ENCODE results near the gene ANKIB1.

DNA sequence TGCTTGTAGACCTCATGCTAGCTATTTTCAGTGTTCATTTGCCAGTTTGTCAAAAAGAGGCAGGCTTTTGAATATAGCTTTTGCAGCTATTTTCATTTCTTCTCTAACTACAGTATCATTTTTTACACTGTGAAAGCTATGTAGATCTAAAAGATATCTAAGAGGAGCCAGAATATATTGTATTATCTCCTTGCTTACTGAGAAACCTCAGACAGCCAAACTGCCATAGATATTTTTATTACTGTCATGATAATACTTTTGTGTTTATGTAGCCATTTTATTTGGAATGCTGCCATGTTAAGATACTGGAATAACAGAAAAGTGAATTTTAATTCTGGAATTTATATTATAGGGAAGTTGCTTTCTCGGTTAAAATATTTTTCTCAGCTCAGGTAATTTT, 37.2 kb downstream of the ANKIB1 start:
- TF ChIP-seq NRF1 (IDR thresholded peaks at IDR 0.05; ENCODE audit: low read depth, low read length) (no peak), JUND (IDR thresholded peaks at IDR 0.05) (no peak), ELF1 (IDR thresholded peaks at IDR 0.05) (no peak), SMC3 (IDR thresholded peaks at IDR 0.05; ENCODE audit: low read depth, low read length) (no peak), EP300 (IDR thresholded peaks at IDR 0.05; ENCODE audit: borderline replicate concordance in 1 of 2, low read depth in 1 of 2, low read length in 1 of 2) (no peak)
- TF ChIP-seq, protein P1, sequence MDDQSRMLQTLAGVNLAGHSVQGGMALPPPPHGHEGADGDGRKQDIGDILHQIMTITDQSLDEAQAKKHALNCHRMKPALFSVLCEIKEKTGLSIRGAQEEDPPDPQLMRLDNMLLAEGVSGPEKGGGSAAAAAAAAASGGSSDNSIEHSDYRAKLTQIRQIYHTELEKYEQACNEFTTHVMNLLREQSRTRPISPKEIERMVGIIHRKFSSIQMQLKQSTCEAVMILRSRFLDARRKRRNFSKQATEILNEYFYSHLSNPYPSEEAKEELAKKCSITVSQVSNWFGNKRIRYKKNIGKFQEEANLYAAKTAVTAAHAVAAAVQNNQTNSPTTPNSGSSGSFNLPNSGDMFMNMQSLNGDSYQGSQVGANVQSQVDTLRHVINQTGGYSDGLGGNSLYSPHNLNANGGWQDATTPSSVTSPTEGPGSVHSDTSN (IDR thresholded peaks at IDR 0.05), result no peak
- TF ChIP-seq, protein P2, sequence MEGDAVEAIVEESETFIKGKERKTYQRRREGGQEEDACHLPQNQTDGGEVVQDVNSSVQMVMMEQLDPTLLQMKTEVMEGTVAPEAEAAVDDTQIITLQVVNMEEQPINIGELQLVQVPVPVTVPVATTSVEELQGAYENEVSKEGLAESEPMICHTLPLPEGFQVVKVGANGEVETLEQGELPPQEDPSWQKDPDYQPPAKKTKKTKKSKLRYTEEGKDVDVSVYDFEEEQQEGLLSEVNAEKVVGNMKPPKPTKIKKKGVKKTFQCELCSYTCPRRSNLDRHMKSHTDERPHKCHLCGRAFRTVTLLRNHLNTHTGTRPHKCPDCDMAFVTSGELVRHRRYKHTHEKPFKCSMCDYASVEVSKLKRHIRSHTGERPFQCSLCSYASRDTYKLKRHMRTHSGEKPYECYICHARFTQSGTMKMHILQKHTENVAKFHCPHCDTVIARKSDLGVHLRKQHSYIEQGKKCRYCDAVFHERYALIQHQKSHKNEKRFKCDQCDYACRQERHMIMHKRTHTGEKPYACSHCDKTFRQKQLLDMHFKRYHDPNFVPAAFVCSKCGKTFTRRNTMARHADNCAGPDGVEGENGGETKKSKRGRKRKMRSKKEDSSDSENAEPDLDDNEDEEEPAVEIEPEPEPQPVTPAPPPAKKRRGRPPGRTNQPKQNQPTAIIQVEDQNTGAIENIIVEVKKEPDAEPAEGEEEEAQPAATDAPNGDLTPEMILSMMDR (IDR thresholded peaks at IDR 0.05), result no peak
- TF ChIP-seq, protein P3, sequence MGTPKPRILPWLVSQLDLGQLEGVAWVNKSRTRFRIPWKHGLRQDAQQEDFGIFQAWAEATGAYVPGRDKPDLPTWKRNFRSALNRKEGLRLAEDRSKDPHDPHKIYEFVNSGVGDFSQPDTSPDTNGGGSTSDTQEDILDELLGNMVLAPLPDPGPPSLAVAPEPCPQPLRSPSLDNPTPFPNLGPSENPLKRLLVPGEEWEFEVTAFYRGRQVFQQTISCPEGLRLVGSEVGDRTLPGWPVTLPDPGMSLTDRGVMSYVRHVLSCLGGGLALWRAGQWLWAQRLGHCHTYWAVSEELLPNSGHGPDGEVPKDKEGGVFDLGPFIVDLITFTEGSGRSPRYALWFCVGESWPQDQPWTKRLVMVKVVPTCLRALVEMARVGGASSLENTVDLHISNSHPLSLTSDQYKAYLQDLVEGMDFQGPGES (IDR thresholded peaks at IDR 0.05; ENCODE audit: low read depth, low read length), result no peak
- TF ChIP-seq, protein P4, sequence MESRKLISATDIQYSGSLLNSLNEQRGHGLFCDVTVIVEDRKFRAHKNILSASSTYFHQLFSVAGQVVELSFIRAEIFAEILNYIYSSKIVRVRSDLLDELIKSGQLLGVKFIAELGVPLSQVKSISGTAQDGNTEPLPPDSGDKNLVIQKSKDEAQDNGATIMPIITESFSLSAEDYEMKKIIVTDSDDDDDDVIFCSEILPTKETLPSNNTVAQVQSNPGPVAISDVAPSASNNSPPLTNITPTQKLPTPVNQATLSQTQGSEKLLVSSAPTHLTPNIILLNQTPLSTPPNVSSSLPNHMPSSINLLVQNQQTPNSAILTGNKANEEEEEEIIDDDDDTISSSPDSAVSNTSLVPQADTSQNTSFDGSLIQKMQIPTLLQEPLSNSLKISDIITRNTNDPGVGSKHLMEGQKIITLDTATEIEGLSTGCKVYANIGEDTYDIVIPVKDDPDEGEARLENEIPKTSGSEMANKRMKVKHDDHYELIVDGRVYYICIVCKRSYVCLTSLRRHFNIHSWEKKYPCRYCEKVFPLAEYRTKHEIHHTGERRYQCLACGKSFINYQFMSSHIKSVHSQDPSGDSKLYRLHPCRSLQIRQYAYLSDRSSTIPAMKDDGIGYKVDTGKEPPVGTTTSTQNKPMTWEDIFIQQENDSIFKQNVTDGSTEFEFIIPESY (IDR thresholded peaks at IDR 0.05; ENCODE audit: borderline replicate concordance, low read depth), result no peak
- TF ChIP-seq, protein P5, sequence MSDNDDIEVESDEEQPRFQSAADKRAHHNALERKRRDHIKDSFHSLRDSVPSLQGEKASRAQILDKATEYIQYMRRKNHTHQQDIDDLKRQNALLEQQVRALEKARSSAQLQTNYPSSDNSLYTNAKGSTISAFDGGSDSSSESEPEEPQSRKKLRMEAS (IDR thresholded peaks at IDR 0.05; ENCODE audit: low read depth), result no peak
